Thyroid gland (tissue), 4 donors: Measurements from ENCODE around the gene GKAP1.

Experiments
- CTCF ChIP-seq, 6 experiments: fragments of 200-600 bp in 3 of 6; fragments of 450-650 bp in 3 of 6; sonication (generic) in 3 of 6; IDR thresholded peaks; one replicate each; pipeline ENCODE4 v1.5.1; 2016 to 2019; ENCODE audit warnings: antibody characterized with exemption in 6 of 6, mild to moderate bottlenecking in 2 of 6, inconsistent platforms in 1 of 6, moderate library complexity in 1 of 6
- POLR2A ChIP-seq, 2 donors: fragments of 450-650 bp; IDR thresholded peaks; one replicate each; pipeline ENCODE4 v1.6.1; 2017; ENCODE audit warnings: antibody characterized with exemption in 2 of 2, mild to moderate bottlenecking in 2 of 2, moderate library complexity in 1 of 2

- TF ChIP-seq CTCF (IDR thresholded peaks at IDR 0.05) (no peak), POLR2A (IDR thresholded peaks at IDR 0.05) (no peak)
Measured at GRCh38 chr9:83800236-83801033, 17.1 kb downstream of the GKAP1 start.
